ENCODE results near the gene SLC6A13.

Gene SLC6A13

DNA sequence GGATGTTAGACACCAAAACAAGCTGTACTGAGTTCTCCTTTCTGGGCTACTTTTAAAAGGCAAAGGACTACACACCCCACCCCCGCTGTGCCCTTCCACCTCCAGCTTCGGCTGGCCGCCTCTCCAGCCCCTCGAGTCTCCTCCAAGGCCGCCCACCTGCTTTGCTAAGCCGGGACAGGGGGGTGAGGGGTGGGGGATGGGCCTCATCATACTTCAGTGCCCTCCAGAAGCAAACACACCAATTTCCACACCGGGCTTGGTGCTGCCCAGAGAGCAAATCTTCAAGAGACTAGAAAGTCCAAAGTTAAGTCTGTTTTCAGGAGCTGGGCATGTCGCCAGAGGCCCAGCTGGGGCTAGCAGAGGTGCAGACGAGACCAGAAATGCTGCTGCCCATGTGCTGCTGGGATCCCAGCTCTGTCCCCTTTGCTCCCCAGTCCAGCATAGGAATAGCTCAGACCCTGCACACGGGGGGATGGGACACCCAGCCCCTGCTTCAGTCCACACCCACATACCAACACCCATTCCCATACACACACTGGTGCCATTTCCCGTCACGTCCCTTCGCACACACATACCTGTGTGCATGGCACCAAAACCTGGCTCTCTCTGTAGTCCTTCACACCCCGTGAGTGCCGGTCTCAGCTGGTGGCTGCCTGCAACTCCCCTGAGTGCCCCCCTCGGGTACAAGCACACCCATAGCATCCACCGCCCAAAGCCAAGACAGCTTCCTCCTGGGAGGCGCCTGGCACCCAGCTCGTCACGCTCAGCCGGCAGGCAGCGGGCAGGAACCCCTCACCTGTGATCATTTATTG lies 49.7 kb downstream of the SLC6A13 start:
- DNase-seq, result peak; percentile 36

DNA sequence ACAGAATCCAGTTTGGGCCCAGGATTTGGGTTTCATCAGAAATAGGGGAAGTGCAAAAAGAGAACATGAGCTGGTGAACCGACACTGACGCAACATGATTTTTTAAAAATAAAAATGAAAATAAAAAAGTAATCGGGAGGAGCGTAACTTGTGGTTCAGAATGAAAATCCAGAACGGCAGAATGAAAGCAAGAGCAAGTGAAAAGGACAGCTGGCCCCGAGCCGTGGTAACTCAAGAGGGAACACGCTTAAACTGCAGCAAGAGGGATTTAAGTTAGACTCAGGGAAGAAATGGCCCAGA lies 50.3 kb downstream of the SLC6A13 start:
- no peak for DNase-seq

DNA sequence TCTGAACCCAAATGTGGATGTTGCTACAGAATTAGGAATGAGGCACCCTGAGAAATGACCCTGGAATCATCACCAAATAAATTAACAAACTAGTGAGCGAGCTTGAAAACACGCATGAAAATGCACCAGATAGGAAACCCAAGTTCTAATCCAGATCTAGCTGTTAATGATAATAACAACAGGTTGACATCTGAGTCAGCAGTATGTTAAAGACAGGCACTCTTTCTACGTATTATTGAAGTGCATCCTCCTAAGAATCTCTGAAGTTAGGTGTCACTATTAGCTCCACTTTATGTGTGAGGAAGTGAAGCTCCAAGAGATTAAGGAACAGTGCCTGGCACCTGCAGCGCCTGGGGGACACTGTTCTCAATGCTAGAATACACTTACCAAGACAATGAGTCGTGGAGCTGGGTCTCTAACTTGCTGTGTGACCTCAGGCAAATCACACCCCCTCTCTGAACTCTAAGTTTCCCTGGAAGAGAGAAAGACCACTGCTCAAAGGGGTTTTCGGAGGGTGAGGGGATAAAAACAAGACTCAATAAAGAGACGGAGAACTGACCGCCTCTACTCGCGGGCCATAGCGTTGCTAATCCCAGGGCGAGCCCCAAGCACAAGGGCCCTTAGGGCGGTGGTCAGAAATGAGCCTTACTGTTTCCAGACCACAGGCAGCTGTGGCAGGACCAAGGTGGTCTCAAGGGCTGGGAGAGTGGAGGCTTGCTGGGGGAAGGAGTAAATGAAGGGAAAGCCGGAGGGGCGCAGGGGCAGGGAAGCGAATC lies 50.8 kb downstream of the SLC6A13 start:
- DNase-seq, result no peak

DNA sequence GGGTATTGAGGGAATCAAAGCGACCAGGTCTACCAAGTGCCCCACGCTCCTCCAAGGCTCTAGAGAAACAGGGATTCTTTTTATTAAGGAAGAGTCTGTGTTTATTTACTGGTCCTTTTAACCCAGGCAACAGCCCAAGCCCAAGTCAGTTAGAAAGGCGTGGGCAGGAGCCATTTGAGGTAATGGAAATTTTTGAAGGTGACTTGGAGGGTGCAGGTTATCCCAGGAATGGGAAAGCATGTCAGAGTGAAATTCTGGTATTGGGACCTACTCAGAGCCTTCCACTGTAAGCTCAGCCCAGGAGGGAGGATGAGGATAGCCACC lies 51.5 kb downstream of the SLC6A13 start:
- no peak for DNase-seq

DNA sequence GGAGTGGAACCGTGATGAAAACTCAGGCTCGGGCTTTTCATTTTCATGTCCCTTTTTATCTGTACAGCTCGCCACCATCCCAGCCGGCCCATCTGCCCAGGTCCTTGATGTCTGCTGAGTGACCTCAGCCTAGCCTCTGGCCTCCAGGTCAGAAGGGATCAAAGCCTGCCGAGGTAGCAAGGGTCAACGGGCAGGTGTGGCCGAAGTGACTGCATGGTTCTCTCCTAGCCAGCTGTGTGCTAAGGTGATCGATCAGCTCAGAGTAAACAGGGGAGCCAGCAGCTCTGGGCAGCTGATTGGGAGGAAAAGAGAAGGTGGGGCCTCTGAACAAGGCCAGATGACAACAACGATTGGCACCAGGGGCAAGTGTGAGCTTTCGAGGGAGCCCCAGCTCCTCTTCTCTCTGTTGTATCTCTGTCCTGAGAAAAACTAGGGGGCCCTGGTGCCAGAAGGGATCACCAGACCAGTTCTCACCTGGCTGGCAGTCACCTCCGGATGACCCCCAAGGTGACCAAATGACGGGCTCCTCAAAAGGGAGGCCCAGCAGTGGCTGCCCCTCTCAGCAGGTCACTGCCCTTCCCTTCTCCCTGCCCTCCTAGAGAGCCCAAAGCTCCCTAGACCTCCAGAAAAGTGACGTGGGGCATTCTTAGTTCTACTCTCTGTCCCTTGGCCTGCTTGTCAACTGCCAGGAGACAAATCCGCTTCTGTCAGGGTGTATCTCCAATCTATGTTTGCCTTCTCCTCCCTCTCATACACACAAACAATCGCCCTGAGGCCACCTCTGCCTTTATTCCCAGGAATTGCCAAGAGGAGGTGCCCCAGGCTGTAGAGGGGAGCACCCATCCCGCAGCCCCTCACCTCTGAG lies 52.1 kb downstream of the SLC6A13 start:
- DNase-seq, result no peak

DNA sequence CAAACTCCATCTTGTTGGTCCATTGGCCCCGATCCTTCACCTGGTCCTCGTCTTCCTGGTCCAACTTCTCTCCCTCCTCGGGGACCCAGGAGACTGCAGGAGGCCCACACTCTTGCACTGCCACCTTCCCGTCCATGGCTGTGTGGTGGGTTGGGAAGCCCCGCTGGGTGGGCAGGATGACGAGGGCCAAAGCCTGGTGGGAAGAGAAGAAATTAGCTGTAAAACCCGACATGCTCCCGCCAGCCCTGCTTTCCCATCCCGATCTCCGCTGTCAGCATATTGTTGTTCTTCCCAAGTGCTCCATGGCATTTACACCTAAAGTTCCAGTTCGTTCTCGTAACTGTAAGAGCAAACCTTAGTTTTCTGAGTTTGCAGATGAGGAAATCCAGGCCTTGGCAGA lies 52.8 kb downstream of the SLC6A13 start:
- DNase-seq, result no peak

DNA sequence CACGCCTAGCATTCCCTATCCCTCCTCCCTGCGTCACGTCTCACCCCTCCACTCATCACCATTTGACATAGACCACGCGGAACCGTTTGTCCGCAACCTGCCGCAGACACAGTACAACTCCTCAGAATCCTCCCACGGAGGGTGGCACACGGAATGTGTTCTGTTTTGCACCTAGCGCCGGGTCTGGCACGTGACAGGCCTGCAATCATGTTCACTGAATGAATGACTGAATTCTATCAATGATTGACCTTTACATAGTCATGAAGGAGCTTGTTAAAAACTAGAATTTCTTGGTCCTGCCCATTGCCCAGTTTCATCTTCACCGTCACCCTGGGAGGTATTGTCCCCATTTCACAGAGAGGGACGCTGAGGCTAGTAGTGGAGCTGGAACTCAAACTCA lies 53.4 kb downstream of the SLC6A13 start:
- no peak for DNase-seq

DNA sequence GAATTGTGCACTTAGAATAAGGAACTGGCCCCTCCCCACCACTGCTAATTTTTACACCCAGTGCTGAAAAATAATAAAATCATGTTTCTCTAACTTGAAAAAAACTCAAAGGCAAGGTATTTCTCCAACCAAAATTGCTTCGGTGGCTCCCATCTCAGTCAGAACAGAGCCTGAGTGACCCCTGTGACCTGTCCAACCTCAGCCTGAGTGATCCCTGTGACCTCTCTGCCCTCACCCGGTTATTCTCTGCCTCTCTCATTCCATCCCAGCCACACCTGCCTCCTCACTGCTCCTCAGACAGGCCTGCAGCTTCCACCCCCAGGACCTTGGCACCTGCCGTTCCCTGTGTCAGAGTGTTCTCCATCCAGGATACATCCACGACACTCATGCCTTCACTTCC lies 53.8 kb downstream of the SLC6A13 start:
- DNase-seq, result no peak

DNA sequence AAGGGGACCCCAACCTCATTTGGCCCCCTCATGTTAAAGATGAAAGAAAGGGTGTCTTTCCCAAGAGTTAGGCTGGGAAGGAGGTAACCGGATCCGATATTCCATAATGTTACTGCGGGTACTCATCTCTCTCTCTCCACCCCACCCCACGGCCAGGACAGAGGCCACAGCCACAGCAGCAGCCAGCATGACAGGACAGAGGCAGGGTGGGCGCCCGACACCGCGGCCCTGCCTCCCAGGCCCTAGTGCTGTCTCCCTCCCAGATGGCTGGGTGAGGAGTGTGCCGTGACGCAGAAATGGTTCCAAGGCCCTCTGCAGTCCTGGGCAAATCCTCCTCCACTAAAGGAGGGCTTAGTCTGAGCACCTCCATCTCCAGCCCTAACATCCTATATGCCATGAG lies 54.8 kb downstream of the SLC6A13 start:
- no peak for DNase-seq

DNA sequence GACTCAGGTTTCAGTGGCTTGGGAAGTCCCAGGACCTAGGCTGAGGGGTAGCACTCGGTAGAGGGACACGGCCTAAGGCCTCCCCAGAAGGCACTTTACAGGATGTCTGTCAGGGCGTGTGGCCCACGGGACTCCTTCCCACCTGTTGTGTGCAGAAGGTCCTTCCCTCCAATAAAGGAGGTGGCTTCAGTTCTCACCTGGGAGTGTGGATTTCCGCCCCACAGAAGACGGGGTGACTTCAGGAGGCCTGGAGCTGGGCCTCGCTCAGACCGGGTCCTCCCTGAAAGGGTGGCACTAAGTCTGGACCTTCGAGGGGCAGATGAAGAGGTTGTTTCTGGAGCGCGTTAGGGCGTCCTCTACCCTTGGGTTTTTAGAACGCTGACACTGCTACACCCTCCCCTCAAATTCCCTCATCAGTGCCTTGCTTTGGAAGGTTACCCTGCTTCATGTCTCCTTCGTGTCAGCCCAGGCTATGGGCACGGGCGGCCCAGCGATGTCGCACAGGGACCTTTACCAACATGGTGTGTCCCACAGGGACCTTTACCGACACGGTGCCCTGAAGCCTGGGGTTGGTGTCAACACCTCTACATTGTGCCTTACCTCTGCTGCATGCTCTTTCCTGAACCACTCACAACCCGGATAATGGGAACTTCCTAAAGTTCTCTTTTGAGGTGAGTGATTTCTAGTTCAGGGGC lies 55.7 kb downstream of the SLC6A13 start:
- DNase-seq, result no peak

DNA sequence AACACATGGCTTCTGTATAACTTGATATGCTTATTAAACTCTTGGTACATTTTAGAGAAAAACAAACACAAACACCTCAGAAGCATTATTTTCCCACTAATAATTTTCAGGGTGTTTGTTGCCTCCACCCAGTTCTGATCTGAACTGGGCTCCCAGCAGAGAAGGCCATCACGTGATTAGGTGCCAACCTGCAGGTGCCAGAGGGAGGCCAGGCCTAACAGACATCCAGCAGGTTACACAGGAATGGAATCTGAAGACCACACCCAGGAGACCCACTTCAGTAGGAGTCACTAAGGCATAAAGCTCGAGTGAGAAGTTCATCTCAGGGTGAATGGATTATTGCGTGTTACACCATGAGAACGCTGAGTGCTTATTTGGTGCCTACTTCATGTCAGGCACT lies 57.6 kb downstream of the SLC6A13 start:
- DNase-seq, result no peak

DNA sequence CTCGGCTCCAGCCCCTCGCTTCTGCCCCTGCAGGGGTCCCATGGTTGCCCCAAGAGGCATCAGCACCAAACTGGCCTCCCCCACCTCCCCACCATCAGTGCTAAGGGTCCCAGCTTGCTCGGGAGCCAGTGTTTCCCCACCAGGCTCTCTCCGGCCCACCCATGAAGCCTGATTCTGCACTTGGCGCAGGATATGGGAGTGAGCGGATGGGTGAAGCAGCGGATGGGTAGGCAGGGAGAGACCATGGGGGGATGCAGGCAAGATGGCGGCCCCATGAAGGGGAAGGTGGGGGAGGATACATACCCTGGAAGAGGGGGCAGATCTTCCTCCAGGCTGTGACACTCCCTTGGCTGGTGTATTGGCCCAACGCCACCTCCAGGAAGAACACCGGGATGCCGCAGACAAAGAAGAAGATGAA lies 58.4 kb downstream of the SLC6A13 start:
- no peak for DNase-seq

DNA sequence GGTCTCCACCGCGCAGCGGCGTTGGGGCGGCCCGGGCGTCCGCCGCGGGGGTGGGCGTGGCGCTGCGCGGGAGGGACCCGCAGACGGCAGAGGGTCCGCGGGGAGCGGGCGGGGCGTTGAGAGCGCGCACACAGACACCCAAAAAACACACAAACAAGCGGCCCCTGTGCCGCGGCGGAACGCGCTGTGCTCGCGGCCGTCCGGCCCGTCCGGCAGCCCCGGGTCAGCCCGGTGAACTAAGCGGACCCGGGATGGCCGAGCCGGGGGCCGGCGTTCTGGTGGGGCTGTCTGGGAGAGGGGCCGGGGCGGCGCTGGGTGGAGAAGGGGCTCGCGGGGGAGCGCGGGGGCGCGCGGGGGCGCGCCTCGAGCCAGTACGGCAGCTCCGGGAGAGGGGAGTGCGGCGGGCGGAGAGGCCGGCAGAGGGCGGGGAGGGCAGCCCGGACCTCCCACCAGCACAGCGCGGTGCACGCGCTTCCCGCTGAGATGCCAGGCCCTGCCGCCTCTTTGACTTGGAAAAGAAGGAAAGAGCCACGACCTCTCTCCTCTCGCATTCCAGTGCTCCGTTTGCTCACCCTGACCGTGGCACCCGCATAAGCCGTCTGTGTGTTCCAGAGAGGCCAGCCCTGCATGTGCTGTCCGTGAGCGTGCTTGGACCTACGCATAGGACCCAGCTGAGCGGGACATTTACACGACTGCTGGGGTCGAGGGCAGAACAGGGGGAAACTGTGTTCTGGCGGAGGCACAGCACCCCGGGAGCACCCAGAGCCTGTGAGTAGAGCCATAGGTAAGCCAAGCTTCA lies 59.0 kb downstream of the SLC6A13 start:
- DNase-seq, result peak; percentile 60

DNA sequence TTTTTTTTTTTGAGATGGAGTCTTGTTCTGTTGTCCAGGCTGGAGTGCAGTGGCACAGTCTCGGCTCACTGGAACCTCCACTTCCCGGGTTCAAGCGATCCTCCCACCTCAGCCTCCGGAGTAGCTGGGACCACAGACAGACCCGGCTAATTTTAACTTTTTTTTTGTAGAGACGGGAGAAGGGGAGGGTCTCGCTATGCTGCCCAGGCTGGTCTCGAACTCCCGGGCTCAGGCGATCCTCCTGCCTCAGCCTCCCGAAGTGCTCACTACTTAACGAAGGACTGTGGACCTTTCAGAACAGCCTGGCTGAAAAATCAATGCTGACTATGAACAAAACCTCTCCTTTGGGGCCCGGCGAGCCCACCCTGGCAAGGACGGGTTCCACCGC lies 59.6 kb downstream of the SLC6A13 start:
- DNase-seq, result no peak

DNA sequence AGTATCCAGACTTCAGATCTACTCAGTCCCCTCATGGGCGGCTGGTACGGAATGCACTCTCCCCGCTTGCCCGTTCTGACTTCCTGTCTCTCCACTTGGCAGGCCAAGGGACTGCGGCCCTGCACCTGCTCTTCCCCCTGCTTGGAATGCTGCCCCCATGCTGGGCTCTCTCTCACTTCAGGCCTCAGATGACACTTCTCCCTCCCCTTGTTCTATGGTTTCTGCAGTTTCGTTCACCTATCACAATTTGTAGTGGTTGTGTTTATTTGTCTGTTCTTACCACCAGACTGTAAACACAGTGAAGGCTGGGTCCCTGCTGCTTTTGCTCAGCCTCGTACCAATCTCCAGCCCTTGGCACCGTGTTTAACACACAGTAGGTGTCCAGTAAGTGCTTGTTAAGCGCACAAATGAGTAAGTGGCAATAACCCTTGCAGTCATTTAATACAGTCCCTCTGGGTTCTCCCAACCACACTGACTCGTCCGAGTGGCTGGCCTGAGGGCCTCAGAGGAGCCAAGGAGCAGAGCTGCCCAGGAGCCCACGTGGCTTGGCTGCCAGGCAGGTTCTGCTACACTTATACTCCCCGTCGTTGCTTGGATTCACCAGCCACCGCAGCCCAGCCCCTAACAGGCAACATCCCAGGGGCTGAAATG lies 60.4 kb downstream of the SLC6A13 start:
- peak; percentile 94 for DNase-seq

DNA sequence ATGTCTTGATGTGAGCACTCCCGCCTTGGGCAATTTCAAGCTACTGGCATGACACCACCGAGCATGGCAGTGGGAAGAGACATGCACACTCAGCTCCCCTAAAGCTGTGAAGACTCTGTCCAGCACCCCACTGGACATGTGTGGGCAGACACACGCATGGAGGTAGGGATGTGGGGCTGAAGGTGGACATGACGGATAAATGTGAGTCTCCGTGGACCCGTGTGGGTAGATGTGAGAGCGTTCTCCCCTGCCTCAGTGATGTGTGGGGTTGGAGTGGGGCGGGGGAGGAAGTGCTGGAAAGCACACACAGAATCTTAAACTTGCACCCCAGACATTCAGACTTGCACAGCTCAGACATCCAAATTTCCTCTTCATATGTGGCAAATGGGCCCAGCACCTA lies 61.3 kb downstream of the SLC6A13 start:
- no peak for DNase-seq

DNA sequence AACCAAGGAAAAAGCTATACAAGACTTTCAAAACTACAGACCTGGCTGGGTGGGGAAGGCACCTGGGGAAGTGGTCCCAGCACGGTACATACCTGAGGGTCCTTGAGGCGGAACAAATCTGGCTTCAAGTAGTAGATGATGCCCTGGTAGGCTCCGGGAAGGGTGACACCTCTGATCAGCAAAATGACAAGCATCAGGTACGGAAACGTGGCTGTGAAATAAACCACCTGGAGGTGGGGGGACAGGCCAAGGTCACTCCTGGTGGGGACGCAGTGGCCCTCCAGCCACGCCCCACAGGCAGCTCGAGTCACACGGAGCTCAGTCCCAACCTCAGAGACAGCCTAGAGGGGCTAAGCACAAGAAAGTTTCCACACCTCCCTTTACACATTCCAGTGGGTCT lies 63.9 kb downstream of the SLC6A13 start:
- DNase-seq, result no peak

DNA sequence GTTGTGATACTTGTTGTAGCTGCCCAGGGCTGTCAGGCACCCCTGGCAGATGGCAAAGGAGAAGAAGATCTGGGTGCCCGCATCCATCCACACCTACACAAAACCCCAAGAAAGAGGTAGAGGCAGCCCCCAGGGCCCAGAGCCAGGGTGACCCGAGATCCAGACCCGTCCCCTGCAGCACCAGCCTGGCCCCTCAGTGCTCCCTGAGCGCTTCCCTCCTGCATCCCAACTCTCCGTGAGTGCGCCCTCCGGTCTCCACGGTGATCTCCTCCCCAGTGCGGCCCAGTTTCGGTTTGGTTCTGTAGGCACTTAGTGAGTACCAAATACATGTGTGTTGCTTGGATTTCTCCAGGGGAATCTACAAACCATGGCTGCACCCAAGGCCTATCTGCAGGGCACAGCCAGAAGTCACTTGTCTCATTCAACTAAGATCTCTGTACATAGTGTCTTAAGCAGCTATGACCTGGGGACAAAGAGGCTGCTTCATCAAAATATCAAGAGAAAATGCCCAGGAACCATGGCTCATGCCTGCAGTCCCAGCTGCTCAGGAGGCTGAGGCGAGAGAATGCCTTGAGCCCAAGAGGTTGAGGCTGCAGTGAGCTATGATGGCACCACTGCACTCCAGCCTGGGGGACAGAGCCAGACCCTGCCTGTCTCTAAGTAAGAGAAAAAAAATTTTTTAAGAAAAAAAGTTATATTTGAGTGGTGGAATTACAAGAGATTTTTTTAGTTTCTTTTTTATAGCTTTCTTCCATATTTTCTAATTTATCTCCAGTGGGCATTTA lies 64.5 kb downstream of the SLC6A13 start:
- no peak for DNase-seq

DNA sequence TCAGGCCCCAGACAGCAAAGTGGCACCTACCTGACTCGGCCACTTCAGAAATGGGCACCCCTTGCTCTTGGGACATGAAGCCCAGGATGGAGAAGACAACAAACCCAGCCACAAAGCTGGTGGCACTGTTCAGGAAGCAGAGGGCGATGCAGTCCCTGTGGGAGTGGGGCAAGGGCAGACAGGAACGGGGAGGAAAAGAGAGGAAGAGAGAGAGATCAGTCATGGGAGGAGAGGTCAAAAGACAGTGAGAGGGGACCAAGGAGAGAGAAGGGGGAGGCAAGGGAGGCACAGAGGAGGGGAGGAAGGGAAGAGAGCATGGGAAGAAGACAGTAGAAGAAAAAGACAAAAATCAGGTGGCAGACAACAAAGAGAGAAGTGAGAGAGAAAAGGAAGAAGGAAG lies 65.3 kb downstream of the SLC6A13 start:
- DNase-seq, result no peak

DNA sequence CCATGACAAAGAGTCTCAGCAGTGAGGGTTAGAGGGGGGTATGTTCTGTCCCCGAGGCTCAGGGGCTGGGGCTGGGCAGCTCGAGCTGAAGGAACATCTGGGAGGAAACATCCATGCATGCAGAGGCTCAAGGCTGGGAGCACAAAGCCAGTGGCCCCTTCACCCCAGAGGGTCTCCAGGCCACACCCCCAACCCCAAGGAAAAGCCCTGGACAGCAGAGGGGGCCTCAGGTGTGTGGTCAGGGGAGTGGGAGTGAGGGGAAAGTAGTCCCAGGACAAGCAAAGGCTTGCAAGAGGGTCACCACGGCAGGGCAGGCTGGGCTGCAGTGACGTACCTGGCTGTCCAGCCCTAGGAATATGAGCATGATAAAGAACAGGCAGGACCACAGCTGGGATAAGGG lies 66.2 kb downstream of the SLC6A13 start:
- DNase-seq, result no peak

DNA sequence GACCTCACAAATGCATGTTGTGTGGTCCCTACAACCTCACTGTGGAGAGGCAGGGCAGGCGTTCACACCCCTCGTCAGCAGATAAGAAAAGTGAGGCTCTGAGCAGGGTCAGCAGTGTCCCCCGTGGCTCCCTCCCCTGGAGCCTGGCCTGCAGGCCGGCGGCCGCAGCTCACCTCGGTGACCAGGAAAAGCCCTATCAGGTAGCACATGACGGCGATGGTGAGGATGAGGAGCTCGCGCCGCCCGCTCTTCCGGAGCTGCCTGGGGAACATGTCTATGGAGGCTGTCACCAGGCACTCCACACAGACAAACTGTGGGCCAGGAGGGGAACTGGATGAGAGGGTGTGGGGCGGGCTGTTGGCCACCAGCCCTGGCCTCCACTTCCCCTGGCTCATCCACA lies 66.7 kb downstream of the SLC6A13 start:
- DNase-seq, result no peak
